Astrocyte (in vitro differentiated cells and primary cell): Measurements from ENCODE around the gene NUP54. TPM values are rescaled to one million over a fixed set of nuclear protein-coding genes. Genes with fewer than 3 reads are reported as not detected.

ENCODE experiments used
- DNase-seq: peaks from one replicate; pipeline ENCODE4 v3.0.0-alpha.2; 2010; ENCODE audit warnings: low read depth
- FAIRE-seq: peaks from 2 replicates; lab custom pipeline; 2011; peaks lifted over from hg19 to GRCh38; lab: Jason Lieb, UNC
- H2AFZ ChIP-seq: 2 replicates; pipeline ENCODE4 v1.6.0; 2012; ENCODE audit warnings: low read depth, low read length, inconsistent platforms
- H3K27ac ChIP-seq: 2 replicates; pipeline ENCODE4 v1.5.1; 2011; ENCODE audit warnings: low read depth, low read length, inconsistent platforms
- H3K27me3 ChIP-seq: 2 replicates; pipeline ENCODE4 v1.6.0; 2011; ENCODE audit warnings: low read length, inconsistent platforms; ENCODE audit not compliant: insufficient read depth
- H3K36me3 ChIP-seq: 2 replicates; pipeline ENCODE4 v1.5.1; 2011; ENCODE audit warnings: low read length, inconsistent platforms; ENCODE audit not compliant: insufficient read depth
- H3K4me1 ChIP-seq: 2 replicates; pipeline ENCODE4 v1.5.1; 2011; ENCODE audit warnings: low read length, inconsistent platforms; ENCODE audit not compliant: insufficient read depth
- H3K4me2 ChIP-seq: 2 replicates; pipeline ENCODE4 v1.6.0; 2012; ENCODE audit warnings: low read length, inconsistent platforms
- H3K4me3 ChIP-seq: 2 replicates; pipeline ENCODE4 v1.5.1; 2011; ENCODE audit warnings: low read depth, mild to moderate bottlenecking, low read length, inconsistent platforms; ENCODE audit not compliant: insufficient read depth
- H3K79me2 ChIP-seq: 2 replicates; pipeline ENCODE4 v1.6.0; 2012; ENCODE audit warnings: mild to moderate bottlenecking, low read length, inconsistent platforms; ENCODE audit not compliant: insufficient read depth
- H3K9ac ChIP-seq: 2 replicates; pipeline ENCODE4 v1.6.0; 2012; ENCODE audit warnings: mild to moderate bottlenecking, low read length, inconsistent platforms
- H3K9me3 ChIP-seq: 2 replicates; pipeline ENCODE4 v1.5.1; 2012; ENCODE audit warnings: low read depth, mild to moderate bottlenecking, low read length, inconsistent platforms; ENCODE audit not compliant: insufficient read depth
- H4K20me1 ChIP-seq: 2 replicates; pipeline ENCODE4 v1.6.0; 2012; ENCODE audit warnings: low read length, inconsistent platforms; ENCODE audit not compliant: insufficient read depth
- H3K27ac Mint-ChIP-seq: one replicate; pipeline ENCODE4 v1.8.0; 2021; ENCODE audit warnings: mild to moderate bottlenecking, mixed read lengths; ENCODE audit not compliant: unreplicated experiment
- H3K27me3 Mint-ChIP-seq: one replicate; pipeline ENCODE4 v1.8.0; 2021; ENCODE audit warnings: low read depth, mixed read lengths; ENCODE audit not compliant: unreplicated experiment
- H3K36me3 Mint-ChIP-seq: one replicate; pipeline ENCODE4 v1.8.0; 2021; ENCODE audit warnings: low read depth, mixed read lengths; ENCODE audit not compliant: unreplicated experiment
- H3K4me1 Mint-ChIP-seq: one replicate; pipeline ENCODE4 v1.8.0; 2021; ENCODE audit warnings: low read depth, mixed read lengths; ENCODE audit not compliant: unreplicated experiment
- H3K4me3 Mint-ChIP-seq: one replicate; pipeline ENCODE4 v1.8.0; 2021; ENCODE audit warnings: mild to moderate bottlenecking, moderate library complexity, mixed read lengths; ENCODE audit not compliant: unreplicated experiment
- H3K9me3 Mint-ChIP-seq: one replicate; pipeline ENCODE4 v1.8.0; 2021; ENCODE audit warnings: mild to moderate bottlenecking, mixed read lengths; ENCODE audit not compliant: unreplicated experiment
- CTCF ChIP-seq: IDR thresholded peaks from 2 replicates; pipeline ENCODE4 v1.5.1; 2011; ENCODE audit warnings: low read depth, mild to moderate bottlenecking, inconsistent platforms, low read length, moderate library complexity; ENCODE audit not compliant: insufficient read depth
- EZH2 ChIP-seq: IDR thresholded peaks from 2 replicates; pipeline ENCODE4 v1.6.1; 2012; ENCODE audit warnings: mild to moderate bottlenecking, low read length, inconsistent platforms; ENCODE audit not compliant: insufficient read depth
- total RNA-seq: library from RNA; stranded (reverse); gene quantifications from 2 replicates; pipeline ENCODE4 v1.2.1, GENCODE V29; 2021

NUP54 gene
- total RNA-seq, 1 donor from 2014 or later: 34.2 TPM

DNA sequence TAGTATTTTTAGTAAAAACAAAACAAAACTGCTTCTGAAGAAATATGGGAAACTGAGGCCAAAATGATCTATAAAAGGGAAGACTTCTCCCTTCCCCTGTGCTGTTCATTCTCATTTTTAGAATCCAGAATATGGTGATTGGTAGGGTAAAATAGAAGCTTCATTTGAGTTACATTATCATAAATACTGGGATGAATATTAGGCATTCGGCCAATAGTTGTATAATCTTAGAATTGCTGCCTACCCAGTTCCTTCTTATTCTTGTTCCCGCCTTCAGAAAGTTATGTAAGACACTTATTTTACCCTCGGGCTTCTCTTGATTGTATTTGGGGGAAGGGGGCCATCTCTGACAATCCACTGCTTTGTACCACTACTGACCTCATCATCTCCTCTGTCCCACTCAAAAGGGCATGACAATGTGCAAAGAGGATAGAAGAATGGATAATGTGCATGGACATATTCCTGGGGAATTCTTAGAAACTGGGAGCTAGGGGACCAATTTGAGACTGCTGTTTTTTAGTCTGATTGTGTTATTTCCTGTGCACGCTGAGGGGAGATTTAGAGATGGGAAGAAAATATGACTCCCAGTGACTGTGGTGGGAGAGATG, 73.1 kb downstream of the NUP54 start:
- Histone ChIP-seq H3K4me2 (no peak overlapping the region), H3K4me1 (no peaks in the 10 kb centered on the region), H3K27me3 (no peaks in the 10 kb centered on the region), H3K36me3 (no peaks in the 10 kb centered on the region), H2AFZ (no peak overlapping the region), H3K9me3 (no peaks in the 10 kb centered on the region), H3K9ac (no peak overlapping the region), H3K4me3 (no peak overlapping the region), H3K79me2 (no peaks in the 10 kb centered on the region), H4K20me1 (no peaks in the 10 kb centered on the region), H3K27ac (no peak overlapping the region)
- H3K4me1 Mint-ChIP-seq: peaks cover 4% of the 10 kb centered on the region
- FAIRE-seq: no peak
- no peak overlapping the region for H3K4me3 Mint-ChIP-seq
- H3K9me3 Mint-ChIP-seq: no peaks in the 10 kb centered on the region
- H3K36me3 Mint-ChIP-seq: no peaks in the 10 kb centered on the region
- H3K27me3 Mint-ChIP-seq: no peaks in the 10 kb centered on the region
- TF ChIP-seq CTCF (no peak), EZH2 (no peak)
- no peak for DNase-seq
- no peak overlapping the region for H3K27ac Mint-ChIP-seq

- H3K4me2 ChIP-seq: no peak within 1 kb of the TSS
- no peaks in the 10 kb centered on the region for H3K4me1 ChIP-seq
- H2AFZ ChIP-seq: no peak within 1 kb of the TSS
- H4K20me1 ChIP-seq: no peaks in the 10 kb centered on the region
- H3K27ac ChIP-seq: no peak within 1 kb of the TSS
- Mint-ChIP-seq H3K4me1 (peaks cover 4% of the 10 kb centered on the region), H3K4me3 (no peak within 1 kb of the TSS), H3K27me3 (no peaks in the 10 kb centered on the region), H3K27ac (no peak within 1 kb of the TSS), H3K36me3 (no peaks in the 10 kb centered on the region), H3K9me3 (no peaks in the 10 kb centered on the region)
- H3K27me3 ChIP-seq: no peaks in the 10 kb centered on the region
- H3K9me3 ChIP-seq: no peaks in the 10 kb centered on the region
- no peak within 1 kb of the TSS for H3K9ac ChIP-seq
- no peak within 1 kb of the TSS for H3K4me3 ChIP-seq
- no peak for FAIRE-seq
- no peak for TF ChIP-seq EZH2
- no peak for TF ChIP-seq CTCF
- no peaks in the 10 kb centered on the region for H3K79me2 ChIP-seq
- H3K36me3 ChIP-seq: no peaks in the 10 kb centered on the region
- no peak for DNase-seq
These were observed 73.7 kb downstream of the NUP54 start, which contains the start of gene ART3 for GRCh38 chr4:76074468-76074867. TSS of gene ART3 (plus strand) at chr4:76074709. CDS start at chr4:76075890, 1,181 bp downstream.

DNA sequence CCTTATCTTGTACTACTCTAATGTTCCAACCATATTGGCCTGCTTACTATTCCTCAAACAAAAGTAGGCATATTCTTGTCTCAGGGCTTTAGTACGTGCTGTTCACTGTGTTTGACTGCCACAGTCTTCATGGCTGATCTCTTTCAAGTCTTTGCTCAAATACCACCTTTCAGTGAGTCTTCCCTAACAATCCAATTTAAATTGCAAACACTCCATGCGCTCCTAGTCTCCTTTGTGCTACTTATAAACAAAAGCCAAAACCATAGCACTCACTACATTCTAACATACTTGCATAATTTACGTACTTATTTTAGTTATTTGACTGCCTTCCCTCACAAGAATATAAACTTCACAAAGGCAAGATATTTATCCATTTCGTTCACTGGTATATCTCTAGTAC, 75.4 kb downstream of the NUP54 start:
- Histone ChIP-seq H3K27me3 (no peaks in the 10 kb centered on the region), H2AFZ (no peak overlapping the region), H3K36me3 (no peaks in the 10 kb centered on the region), H3K4me2 (no peak overlapping the region), H3K4me3 (no peak overlapping the region), H3K9me3 (no peaks in the 10 kb centered on the region), H3K27ac (no peak overlapping the region), H3K9ac (no peak overlapping the region), H4K20me1 (no peaks in the 10 kb centered on the region), H3K79me2 (no peaks in the 10 kb centered on the region), H3K4me1 (no peaks in the 10 kb centered on the region)
- Mint-ChIP-seq H3K36me3 (no peaks in the 10 kb centered on the region), H3K9me3 (no peaks in the 10 kb centered on the region), H3K4me1 (no peaks in the 10 kb centered on the region), H3K27me3 (no peaks in the 10 kb centered on the region), H3K4me3 (no peak overlapping the region), H3K27ac (no peak overlapping the region)
- FAIRE-seq: no peak
- TF ChIP-seq CTCF (no peak), EZH2 (no peak)
- no peak for DNase-seq
